H9 (cell line): Measurements from ENCODE around the gene CCDC138. TPM values are rescaled to one million over a fixed set of nuclear protein-coding genes. Genes with fewer than 3 reads are reported as not detected.

ENCODE experiments used
- DNase-seq: peaks from one replicate; pipeline ENCODE4 v3.0.0-alpha.2; 2017
- H2AFZ ChIP-seq: one replicate; pipeline ENCODE4 v1.6.1; 2013; ENCODE audit warnings: mild to moderate bottlenecking, low read length, control low read depth, moderate library complexity
- H2AK5ac ChIP-seq: 2 replicates; pipeline ENCODE4 v1.6.1; 2013; ENCODE audit warnings: low read length, control low read depth, mixed read lengths; ENCODE audit not compliant: insufficient read length
- H2BK120ac ChIP-seq: one replicate; pipeline ENCODE4 v1.6.1; 2013; ENCODE audit warnings: low read depth, mild to moderate bottlenecking, low read length, control low read depth, inconsistent platforms; ENCODE audit not compliant: poor library complexity, severe bottlenecking
- H2BK12ac ChIP-seq: 2 replicates; pipeline ENCODE4 v1.6.1; 2013; ENCODE audit warnings: low read length, control low read depth, mixed read lengths, low read depth; ENCODE audit not compliant: insufficient read length
- H2BK15ac ChIP-seq: 2 replicates; pipeline ENCODE4 v1.6.1; 2013; ENCODE audit warnings: low read depth, low read length, control low read depth
- H2BK20ac ChIP-seq: one replicate; pipeline ENCODE4 v1.6.1; 2013; ENCODE audit warnings: low read depth, mild to moderate bottlenecking, low read length, control low read depth, inconsistent platforms; ENCODE audit not compliant: poor library complexity, severe bottlenecking
- H2BK5ac ChIP-seq: 2 replicates; pipeline ENCODE4 v1.6.1; 2013; ENCODE audit warnings: low read length, control low read depth, mixed read lengths; ENCODE audit not compliant: insufficient read length
- H3K14ac ChIP-seq: 2 replicates; pipeline ENCODE4 v1.6.1; 2013; ENCODE audit warnings: low read length, control low read depth; ENCODE audit not compliant: insufficient read depth
- H3K18ac ChIP-seq: 2 replicates; pipeline ENCODE4 v1.6.1; 2013; ENCODE audit warnings: low read depth, mild to moderate bottlenecking, mixed read lengths, low read length, control low read depth; ENCODE audit not compliant: insufficient read length
- H3K23ac ChIP-seq: 2 replicates; pipeline ENCODE4 v1.6.1; 2013; ENCODE audit warnings: low read length, control low read depth, mixed read lengths, low read depth; ENCODE audit not compliant: insufficient read length
- H3K23me2 ChIP-seq: 2 replicates; pipeline ENCODE4 v1.6.1; 2013; ENCODE audit warnings: low read depth, mild to moderate bottlenecking, mixed read lengths, low read length, control low read depth; ENCODE audit not compliant: insufficient read length, poor library complexity, severe bottlenecking
- H3K27ac ChIP-seq: 2 replicates; pipeline ENCODE4 v1.5.1; 2013; ENCODE audit warnings: low read length, control low read depth, mixed read lengths, low read depth; ENCODE audit not compliant: insufficient read length
- H3K27me3 ChIP-seq: 2 replicates; pipeline ENCODE4 v1.6.1; 2013; ENCODE audit warnings: low read length, control low read depth, inconsistent platforms; ENCODE audit not compliant: insufficient read depth
- H3K4ac ChIP-seq: 2 replicates; pipeline ENCODE4 v1.6.1; 2013; ENCODE audit warnings: low read depth, mild to moderate bottlenecking, control low read depth, inconsistent platforms, low read length, moderate library complexity
- H3K4me1 ChIP-seq: 2 replicates; pipeline ENCODE4 v1.6.1; 2013; ENCODE audit warnings: low read length, control low read depth, inconsistent platforms; ENCODE audit not compliant: insufficient read depth
- H3K4me2 ChIP-seq: 2 replicates; pipeline ENCODE4 v1.6.1; 2013; ENCODE audit warnings: low read length, control low read depth, mixed read lengths; ENCODE audit not compliant: insufficient read length, insufficient read depth
- H3K56ac ChIP-seq: 2 replicates; pipeline ENCODE4 v1.6.1; 2013; ENCODE audit warnings: low read depth, mild to moderate bottlenecking, mixed read lengths, low read length, control low read depth; ENCODE audit not compliant: insufficient read length
- H3K79me1 ChIP-seq: 2 replicates; pipeline ENCODE4 v1.6.1; 2013; ENCODE audit warnings: low read depth, mild to moderate bottlenecking, moderate library complexity, low read length, control low read depth, inconsistent platforms; ENCODE audit not compliant: insufficient read depth, poor library complexity, severe bottlenecking
- H3K79me2 ChIP-seq: 2 replicates; pipeline ENCODE4 v1.6.1; 2013; ENCODE audit warnings: low read length, control low read depth, inconsistent platforms; ENCODE audit not compliant: insufficient read depth
- H3K9ac ChIP-seq: 2 replicates; pipeline ENCODE4 v1.6.1; 2013; ENCODE audit warnings: low read length, control low read depth, mixed read lengths; ENCODE audit not compliant: insufficient read length; ENCODE audit errors: extremely low read depth
- H3K9me3 ChIP-seq: one replicate; pipeline ENCODE4 v1.6.1; 2013; ENCODE audit warnings: low read depth, low read length, inconsistent platforms; ENCODE audit not compliant: control insufficient read depth
- H3T11ph ChIP-seq: one replicate; pipeline ENCODE4 v1.6.1; 2013; ENCODE audit warnings: mild to moderate bottlenecking, low read length, control low read depth, inconsistent platforms
- H4K20me1 ChIP-seq: one replicate; pipeline ENCODE4 v1.6.1; 2013; ENCODE audit not compliant: control insufficient read depth, insufficient read length, insufficient read depth
- H4K5ac ChIP-seq: 2 replicates; pipeline ENCODE4 v1.6.1; 2013; ENCODE audit warnings: low read depth, mild to moderate bottlenecking, mixed read lengths, low read length, control low read depth; ENCODE audit not compliant: insufficient read length
- H4K8ac ChIP-seq: replicated peaks from 2 replicates; pipeline ENCODE4 v1.6.1; 2013; ENCODE audit warnings: low read length, control low read depth, mixed read lengths, low read depth; ENCODE audit not compliant: insufficient read length
- H4K91ac ChIP-seq: 2 replicates; pipeline ENCODE4 v1.6.1; 2013; ENCODE audit warnings: low read depth, mild to moderate bottlenecking, moderate library complexity, mixed read lengths, low read length, control low read depth; ENCODE audit not compliant: insufficient read length
- H3K27ac Mint-ChIP-seq, 3 experiments: 2 replicates in 2 of 3; 3 replicates in 1 of 3; pipeline ENCODE4 v1.8.0; 2020 to 2021; ENCODE audit warnings: mixed read lengths in 3 of 3, mild to moderate bottlenecking in 1 of 3, moderate library complexity in 1 of 3
- H3K27me3 Mint-ChIP-seq: 2 replicates; pipeline ENCODE4 v1.8.0; 2021; ENCODE audit warnings: low read depth, mild to moderate bottlenecking, moderate library complexity, mixed read lengths
- H3K36me3 Mint-ChIP-seq, 3 experiments: 2 replicates in 2 of 3; 3 replicates in 1 of 3; pipeline ENCODE4 v1.8.0; 2020 to 2021; ENCODE audit warnings: low read depth in 3 of 3, mixed read lengths in 3 of 3; ENCODE audit not compliant: insufficient read depth in 1 of 3
- H3K4me1 Mint-ChIP-seq, 2 experiments: 2 replicates each; pipeline ENCODE4 v1.8.0; 2020; ENCODE audit warnings: mixed read lengths in 2 of 2
- H3K4me3 Mint-ChIP-seq, 2 experiments: 2 replicates in 1 of 2; 3 replicates in 1 of 2; pipeline ENCODE4 v1.8.0; 2020 to 2021; ENCODE audit warnings: mild to moderate bottlenecking in 2 of 2, mixed read lengths in 2 of 2, moderate library complexity in 1 of 2
- H3K9me3 Mint-ChIP-seq, 2 experiments: 2 replicates in 1 of 2; 3 replicates in 1 of 2; pipeline ENCODE4 v1.8.0; 2020; ENCODE audit warnings: mild to moderate bottlenecking in 2 of 2, mixed read lengths in 2 of 2, moderate library complexity in 1 of 2
- WGBS: extraction: QIAGEN DNeasy Blood & Tissue Kit; methylation state at CpG from one replicate; pipeline ENCODE4 v1.1.7; 2013; ENCODE audit warnings: missing lambda C conversion rate, low lambda C conversion rate, mixed read lengths; ENCODE audit not compliant: insufficient read length; ENCODE audit errors: extremely low coverage; 5-methylcytosine and 5-hydroxymethylcytosine counted together
- total RNA-seq: library from RNA; stranded (reverse); gene quantifications from 2 replicates; pipeline ENCODE4 v1.2.1, GENCODE V29; 2021
- TF ChIP-seq, protein P1 (sequence below): fragments of 200-600 bp; sonication (generic); conservative IDR thresholded peaks from 3 replicates; pipeline ENCODE4 v1.8.0; 2021; ENCODE audit warnings: antibody characterized with exemption, mild to moderate bottlenecking

CCDC138 gene
- total RNA-seq, 1 experiment from 2014 or later, result 32.7 TPM

DNA sequence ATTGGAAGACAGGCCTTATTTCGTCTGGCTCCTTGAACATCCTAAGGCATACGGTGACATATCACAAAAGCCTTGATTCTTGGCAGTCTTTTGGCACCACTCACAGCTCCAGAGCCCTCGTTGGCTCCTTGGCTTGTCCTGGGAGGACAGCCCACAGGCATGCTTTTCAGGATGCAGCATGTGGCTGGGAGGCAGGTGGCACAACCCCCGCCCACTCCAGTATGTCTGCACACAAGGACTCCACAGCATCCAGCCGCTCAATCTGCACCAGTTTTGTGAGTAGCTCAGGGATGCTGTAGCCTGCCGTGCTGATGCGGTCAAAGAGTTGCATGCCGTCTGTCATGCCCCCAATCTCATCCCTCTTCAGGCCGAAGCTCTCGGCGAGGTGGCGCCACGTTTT is 110.2 kb downstream of the CCDC138 start:
- no peaks in the 10 kb centered on the region for H3K9me3 Mint-ChIP-seq
- peaks cover 0 to 8% (median 0%) of the 10 kb centered on the region in 3 experiments; a peak in 2 of 7 replicates for H3K36me3 Mint-ChIP-seq
- H3K9ac ChIP-seq, result no peak overlapping the region
- no peak overlapping the region for H2AK5ac ChIP-seq
- no peak overlapping the region for H4K8ac ChIP-seq
- no peak overlapping the region for H2BK15ac ChIP-seq
- no peak overlapping the region for H2BK120ac ChIP-seq
- H3K27me3 Mint-ChIP-seq, result no peaks in the 10 kb centered on the region; the same call in 1 of the 2 replicates
- no peaks in the 10 kb centered on the region for H3K9me3 ChIP-seq
- DNase-seq, result no peak
- H2AFZ ChIP-seq, result no peak overlapping the region
- no peak overlapping the region for H3K27ac Mint-ChIP-seq
- TF ChIP-seq, protein P1, sequence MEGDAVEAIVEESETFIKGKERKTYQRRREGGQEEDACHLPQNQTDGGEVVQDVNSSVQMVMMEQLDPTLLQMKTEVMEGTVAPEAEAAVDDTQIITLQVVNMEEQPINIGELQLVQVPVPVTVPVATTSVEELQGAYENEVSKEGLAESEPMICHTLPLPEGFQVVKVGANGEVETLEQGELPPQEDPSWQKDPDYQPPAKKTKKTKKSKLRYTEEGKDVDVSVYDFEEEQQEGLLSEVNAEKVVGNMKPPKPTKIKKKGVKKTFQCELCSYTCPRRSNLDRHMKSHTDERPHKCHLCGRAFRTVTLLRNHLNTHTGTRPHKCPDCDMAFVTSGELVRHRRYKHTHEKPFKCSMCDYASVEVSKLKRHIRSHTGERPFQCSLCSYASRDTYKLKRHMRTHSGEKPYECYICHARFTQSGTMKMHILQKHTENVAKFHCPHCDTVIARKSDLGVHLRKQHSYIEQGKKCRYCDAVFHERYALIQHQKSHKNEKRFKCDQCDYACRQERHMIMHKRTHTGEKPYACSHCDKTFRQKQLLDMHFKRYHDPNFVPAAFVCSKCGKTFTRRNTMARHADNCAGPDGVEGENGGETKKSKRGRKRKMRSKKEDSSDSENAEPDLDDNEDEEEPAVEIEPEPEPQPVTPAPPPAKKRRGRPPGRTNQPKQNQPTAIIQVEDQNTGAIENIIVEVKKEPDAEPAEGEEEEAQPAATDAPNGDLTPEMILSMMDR, result no peak
- no peaks in the 10 kb centered on the region for H3K4me1 ChIP-seq
- H2BK5ac ChIP-seq, result no peak overlapping the region
- H3K27ac ChIP-seq, result no peak overlapping the region
- no peak overlapping the region for H3K23ac ChIP-seq
- no peak overlapping the region for H4K91ac ChIP-seq
- H2BK12ac ChIP-seq, result no peak overlapping the region
- no peak overlapping the region for H3K4ac ChIP-seq
- no peak overlapping the region for H3K18ac ChIP-seq
- no peak overlapping the region for H3K14ac ChIP-seq
- H3K56ac ChIP-seq, result no peak overlapping the region
- no CpG with 5 or more reads among the region's 13 CpGs for WGBS
- H3K4me2 ChIP-seq, result no peak overlapping the region
- H3K23me2 ChIP-seq, result no peaks in the 10 kb centered on the region
- no peaks in the 10 kb centered on the region for H4K20me1 ChIP-seq
- H3K4me1 Mint-ChIP-seq, result peaks cover 6 to 10% of the 10 kb centered on the region in 2 experiments
- no peak overlapping the region for H3K4me3 Mint-ChIP-seq
- no peak overlapping the region for H3T11ph ChIP-seq
- no peaks in the 10 kb centered on the region for H3K79me1 ChIP-seq
- no peak overlapping the region for H2BK20ac ChIP-seq
- H3K79me2 ChIP-seq, result no peaks in the 10 kb centered on the region
- no peak overlapping the region for H4K5ac ChIP-seq
- no peaks in the 10 kb centered on the region for H3K27me3 ChIP-seq
